Spinal cord (tissue), 10 donors: Measurements from ENCODE around the gene DBH. TPM values are rescaled to one million over a fixed set of nuclear protein-coding genes. Genes with fewer than 3 reads are reported as not detected.

Experiments
- DNase-seq, 6 donors: peaks; one replicate each; pipeline versions ENCODE4 v3.0.0 to v3.0.0-alpha.2; 2013 to 2015; ENCODE audit warnings: low spot score in 6 of 6, low read depth in 4 of 6
- H3K27ac ChIP-seq: one replicate; pipeline ENCODE4 v1.5.1; 2013; ENCODE audit warnings: low read depth, low read length, control low read depth
- H3K27me3 ChIP-seq: one replicate; pipeline ENCODE4 v1.6.1; 2013; ENCODE audit warnings: low read length; ENCODE audit not compliant: control insufficient read depth, insufficient read depth
- H3K36me3 ChIP-seq: one replicate; pipeline ENCODE4 v1.6.1; 2013; ENCODE audit warnings: low read length; ENCODE audit not compliant: control insufficient read depth, insufficient read depth
- H3K4me1 ChIP-seq: one replicate; pipeline ENCODE4 v1.6.1; 2013; ENCODE audit warnings: low read length; ENCODE audit not compliant: control insufficient read depth, insufficient read depth
- H3K4me3 ChIP-seq: one replicate; pipeline ENCODE4 v1.5.1; 2013; ENCODE audit warnings: low read depth, low read length, control low read depth
- H3K9me3 ChIP-seq: one replicate; pipeline ENCODE4 v1.6.1; 2013; ENCODE audit warnings: low read length; ENCODE audit not compliant: control insufficient read depth, insufficient read depth
- WGBS: methylation state at CpG from one replicate; pipeline ENCODE4 v1.1.5; 2013; ENCODE audit warnings: missing lambda C conversion rate; ENCODE audit not compliant: insufficient coverage; 5-methylcytosine and 5-hydroxymethylcytosine counted together
- polyA plus RNA-seq, 2 donors: library from polyadenylated mRNA; unstranded; fragments of 120-200 nt; gene quantifications; one replicate each; pipeline ENCODE4 v1.2.1, GENCODE V29; 2013; ENCODE audit not compliant: insufficient read length in 2 of 2
- total RNA-seq, 2 donors: library from RNA; depleted of rRNA in 1 of 2; stranded (reverse); fragments of 120-200 nt in 1 of 2; fragments of >200 nt in 1 of 2; gene quantifications; one replicate each; pipeline versions ENCODE4 v1.2.3 to v1.2.4, GENCODE V29; 2013 to 2014
- donor health status: healthy.

Gene DBH
- total and polyA plus RNA-seq, 4 donors, result 0.50 to 2.2 (median 1.3) TPM; not detected in 1

- peaks cover 57% of the 10 kb centered on the region for H3K4me1 ChIP-seq
- no peaks in the 10 kb centered on the region for H3K36me3 ChIP-seq
- no peaks in the 10 kb centered on the region for H3K9me3 ChIP-seq
- peaks cover 12% of the 10 kb centered on the region for H3K27me3 ChIP-seq
- DNase-seq, result no peak
- 6% methylated on average over 41 of the region's 41 CpGs for WGBS
- H3K4me3 ChIP-seq, result peak overlapping the region; percentile 5
- no peak overlapping the region for H3K27ac ChIP-seq
Measured at GRCh38 chr9:133608889-133609288, 27.3 kb upstream of the DBH start.

GRCh38 chr9:133609311-133610098 lies 26.7 kb upstream of the DBH start, which contains the start of gene FAM163B:
Gene FAM163B, minus strand, starts transcription at chr9:133609389. Its CDS starts 29,166 bp downstream, at chr9:133580223.
- H3K36me3 ChIP-seq, result no peaks in the 10 kb centered on the region
- peaks cover 58% of the 10 kb centered on the region for H3K4me1 ChIP-seq
- peak in 4 of 6 donors; percentile 47 to 85 (median 58) for DNase-seq
- peaks cover 12% of the 10 kb centered on the region for H3K27me3 ChIP-seq
- H3K27ac ChIP-seq, result no peak within 1 kb of the TSS
- 3% methylated on average over 53 of the region's 61 CpGs for WGBS
- H3K4me3 ChIP-seq, result peak within 1 kb of the TSS; percentile 25
- H3K9me3 ChIP-seq, result no peaks in the 10 kb centered on the region

GRCh38 chr9:133610845-133611244 lies 25.3 kb upstream of the DBH start:
- Histone ChIP-seq H3K36me3 (no peaks in the 10 kb centered on the region), H3K27ac (no peak overlapping the region), H3K4me1 (peaks cover 55% of the 10 kb centered on the region), H3K4me3 (no peak overlapping the region), H3K9me3 (no peaks in the 10 kb centered on the region), H3K27me3 (peaks cover 19% of the 10 kb centered on the region)
- DNase-seq, result peak in 1 of 6 donors; percentile 74
- whole genome bisulfite sequencing, result 74% methylated on average over 4 of the region's 5 CpGs

- H3K27ac ChIP-seq, result no peak overlapping the region
Measured at GRCh38 chr9:133612051-133612450, 24.1 kb upstream of the DBH start.

GRCh38 chr9:133612816-133613215 lies 23.3 kb upstream of the DBH start:
- DNase-seq, result no peak
- Histone ChIP-seq H3K4me1 (peaks cover 36% of the 10 kb centered on the region), H3K27ac (no peak overlapping the region), H3K9me3 (no peaks in the 10 kb centered on the region), H3K27me3 (peaks cover 17% of the 10 kb centered on the region), H3K4me3 (no peak overlapping the region), H3K36me3 (no peaks in the 10 kb centered on the region)
- 74% methylated on average over 8 of the region's 8 CpGs for WGBS

More at GRCh38 chr9:133612051-133612450, 24.1 kb upstream of the DBH start:
- no peaks in the 10 kb centered on the region for H3K9me3 ChIP-seq
- H3K4me1 ChIP-seq, result peaks cover 43% of the 10 kb centered on the region
- H3K4me3 ChIP-seq, result no peak overlapping the region
- DNase-seq, result no peak
- no peaks in the 10 kb centered on the region for H3K36me3 ChIP-seq
- 100% methylated on average over 1 of the region's 9 CpGs for WGBS
- H3K27me3 ChIP-seq, result peaks cover 19% of the 10 kb centered on the region

- H3K27me3 ChIP-seq, result peaks cover 15% of the 10 kb centered on the region
Measured at GRCh38 chr9:133613432-133613831, 22.7 kb upstream of the DBH start.

GRCh38 chr9:133614056-133614455 lies 22.1 kb upstream of the DBH start:
- H3K27me3 ChIP-seq, result peaks cover 15% of the 10 kb centered on the region

More at GRCh38 chr9:133613432-133613831, 22.7 kb upstream of the DBH start:
- DNase-seq, result no peak
- no peaks in the 10 kb centered on the region for H3K9me3 ChIP-seq
- no peak overlapping the region for H3K27ac ChIP-seq
- H3K4me3 ChIP-seq, result no peak overlapping the region
- no peaks in the 10 kb centered on the region for H3K36me3 ChIP-seq
- peaks cover 29% of the 10 kb centered on the region for H3K4me1 ChIP-seq
- 83% methylated on average over 15 of the region's 16 CpGs for WGBS

GRCh38 chr9:133614678-133615077 lies 21.5 kb upstream of the DBH start:
- peaks cover 21% of the 10 kb centered on the region for H3K4me1 ChIP-seq
- H3K36me3 ChIP-seq, result no peaks in the 10 kb centered on the region
- no peak for DNase-seq
- H3K27ac ChIP-seq, result no peak overlapping the region
- H3K4me3 ChIP-seq, result no peak overlapping the region
- no peaks in the 10 kb centered on the region for H3K9me3 ChIP-seq
- 68% methylated on average over 3 of the region's 5 CpGs for WGBS
- peaks cover 14% of the 10 kb centered on the region for H3K27me3 ChIP-seq

More at GRCh38 chr9:133614056-133614455, 22.1 kb upstream of the DBH start:
- no peaks in the 10 kb centered on the region for H3K9me3 ChIP-seq
- H3K27ac ChIP-seq, result no peak overlapping the region
- no peaks in the 10 kb centered on the region for H3K36me3 ChIP-seq
- WGBS, result 55% methylated on average over 5 of the region's 10 CpGs
- no peak overlapping the region for H3K4me3 ChIP-seq
- no peak for DNase-seq
- peaks cover 25% of the 10 kb centered on the region for H3K4me1 ChIP-seq

GRCh38 chr9:133615186-133615585 lies 21.0 kb upstream of the DBH start:
- H3K27ac ChIP-seq, result no peak overlapping the region
- no peaks in the 10 kb centered on the region for H3K36me3 ChIP-seq
- H3K9me3 ChIP-seq, result no peaks in the 10 kb centered on the region
- no peak for DNase-seq
- WGBS, result 46% methylated on average over 16 of the region's 16 CpGs
- peaks cover 11% of the 10 kb centered on the region for H3K27me3 ChIP-seq
- H3K4me3 ChIP-seq, result no peak overlapping the region
- peaks cover 17% of the 10 kb centered on the region for H3K4me1 ChIP-seq
